ENCODE results near the gene SERPINA3.

DNA sequence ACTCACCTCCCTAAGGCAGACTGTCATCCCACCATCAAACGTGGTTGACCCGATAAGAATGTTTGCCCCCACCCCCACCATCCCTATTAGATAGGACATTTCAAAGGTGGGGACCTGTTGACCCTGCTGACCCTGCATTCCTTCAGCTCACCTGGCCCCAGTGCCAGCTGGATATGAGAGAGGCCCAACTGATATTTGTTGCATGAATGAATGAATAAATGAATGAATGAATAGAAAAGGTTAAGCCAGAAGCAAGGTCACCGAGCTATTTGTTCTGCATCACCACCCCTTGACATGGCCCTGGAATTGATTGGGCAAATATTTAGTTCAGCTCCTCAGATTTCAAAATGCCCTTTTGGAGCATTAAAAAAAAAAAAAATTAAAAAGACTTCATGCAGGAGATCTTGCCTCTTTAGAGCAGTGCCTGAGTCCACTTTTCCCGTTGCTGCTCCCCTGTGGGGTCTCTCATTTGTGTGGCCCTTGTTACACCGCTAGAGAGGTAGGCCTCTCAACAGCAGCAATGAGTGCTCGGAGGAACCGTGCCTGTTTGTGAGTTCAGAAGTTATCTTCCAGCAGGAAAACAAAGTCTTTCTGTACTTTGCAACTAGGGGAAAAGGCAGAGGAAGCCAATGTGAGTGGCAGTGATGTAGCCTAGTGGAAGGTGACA is 39.4 kb upstream of the SERPINA3 start:
- TF ChIP-seq CTCF (conservative IDR thresholded peaks at IDR 0.05) (no peak), ZFX (IDR thresholded peaks at IDR 0.05) (no peak)
